DMS79 treated with DMSO at 0.1 percent for 48 hours (cell line): ENCODE results near the gene ERCC1.
"Not testable (repeated sequence)": the region's sequence is repeated elsewhere in the genome, so short reads cannot be mapped to it uniquely, and the experiment has no call there.

ENCODE experiments used
- DNase-seq: peaks from one replicate; lab custom pipeline; 2025; lab: John Stamatoyannopoulos, UW

ERCC1 gene

GRCh38 chr19:45455707-45456499 lies 32.2 kb upstream of the ERCC1 start:
- peak; percentile 66 for DNase-seq

GRCh38 chr19:45451850-45452387 lies 28.2 kb upstream of the ERCC1 start:
- no peak for DNase-seq

GRCh38 chr19:45451131-45451849 lies 27.6 kb upstream of the ERCC1 start:
- no peak for DNase-seq

GRCh38 chr19:45450012-45450333 lies 26.3 kb upstream of the ERCC1 start:
- DNase-seq, result no peak

- no peak for DNase-seq
Measured at GRCh38 chr19:45448887-45449299, 25.2 kb upstream of the ERCC1 start.

- DNase-seq, result no peak
Measured at GRCh38 chr19:45448425-45448756, 24.7 kb upstream of the ERCC1 start.

GRCh38 chr19:45446944-45447343 lies 23.2 kb upstream of the ERCC1 start:
- no peak for DNase-seq

GRCh38 chr19:45446295-45446694 lies 22.6 kb upstream of the ERCC1 start:
- no peak for DNase-seq

- DNase-seq, result no peak
Measured at GRCh38 chr19:45445139-45445538, 21.4 kb upstream of the ERCC1 start.

GRCh38 chr19:45444318-45445041 lies 20.8 kb upstream of the ERCC1 start:
- peak; percentile 13 for DNase-seq

- peak; percentile 24 for DNase-seq
Measured at GRCh38 chr19:45443462-45444317, 20.0 kb upstream of the ERCC1 start.

GRCh38 chr19:45442778-45443461 lies 19.2 kb upstream of the ERCC1 start:
- DNase-seq, result no peak

- no peak for DNase-seq
Measured at GRCh38 chr19:45442408-45442777, 18.7 kb upstream of the ERCC1 start.

GRCh38 chr19:45440873-45441654 lies 17.3 kb upstream of the ERCC1 start:
- DNase-seq, result no peak

GRCh38 chr19:45440259-45440638 lies 16.5 kb upstream of the ERCC1 start:
- DNase-seq, result no peak

GRCh38 chr19:45439569-45440258 lies 16.0 kb upstream of the ERCC1 start:
- DNase-seq, result peak; percentile 73

- DNase-seq, result no peak
Measured at GRCh38 chr19:45439190-45439568, 15.5 kb upstream of the ERCC1 start.

- no peak for DNase-seq
Measured at GRCh38 chr19:45437328-45437727, 13.6 kb upstream of the ERCC1 start.

- not testable (repeated sequence) for DNase-seq
Measured at GRCh38 chr19:45432543-45432942, 8.8 kb upstream of the ERCC1 start.

GRCh38 chr19:45431008-45431407 lies 7.3 kb upstream of the ERCC1 start:
- DNase-seq, result not testable (repeated sequence)
